B cell (primary cell): ENCODE results near the gene LAMC3. TPM values are rescaled to one million over a fixed set of nuclear protein-coding genes. Genes with fewer than 3 reads are reported as not detected.

Source experiments
- ATAC-seq: fragments of 200-7000 bp; cut with Tn5 transposase; one replicate; pipeline ENCODE4 v1.10.0; 2021; ENCODE audit warnings: low read depth, mild to moderate bottlenecking, moderate number of reproducible peaks, moderate library complexity
- CTCF ChIA-PET: fragments of 350-600 bp; sonication (Branson Sonifier 250); formaldehyde crosslinking; loops from one replicate; lab custom pipeline; 2021; ENCODE audit warnings: antibody characterized with exemption, inconsistent platforms; lab: Charles Lee
- POLR2A ChIA-PET: fragments of 350-600 bp; sonication (Branson Sonifier 250); formaldehyde crosslinking; loops from one replicate; lab custom pipeline; 2021; ENCODE audit warnings: antibody characterized with exemption; lab: Charles Lee
- DNase-seq: peaks from one replicate; pipeline ENCODE4 v3.0.0; 2013
- H2AFZ ChIP-seq: 2 replicates; pipeline ENCODE4 v1.6.1; 2012; ENCODE audit warnings: mild to moderate bottlenecking, low read depth, low read length; ENCODE audit not compliant: insufficient read depth, poor library complexity, severe bottlenecking
- H3K27ac ChIP-seq, 2 donors: 1 replicate in 1 of 2; 2 replicates in 1 of 2; pipeline ENCODE4 v1.5.1; 2012 to 2013; ENCODE audit warnings: low read length in 2 of 2, mild to moderate bottlenecking in 2 of 2, moderate library complexity in 1 of 2
- H3K27me3 ChIP-seq, 4 experiments: fragments of 200-600 bp in 1 of 4; sonication (generic) in 1 of 4; replicated peaks in 1 of 4; 1 replicate in 2 of 4; 2 replicates in 2 of 4; pipeline versions ENCODE4 v1.6.1 to v1.7.0; 2013 to 2016; ENCODE audit warnings: low read length in 3 of 4, mild to moderate bottlenecking in 2 of 4, mixed read lengths in 1 of 4, moderate library complexity in 1 of 4; ENCODE audit not compliant: insufficient read depth in 4 of 4, control insufficient read depth in 3 of 4; ENCODE audit errors: control extremely low read depth in 1 of 4
- H3K36me3 ChIP-seq, 2 experiments: replicated peaks in 1 of 2; 1 replicate in 1 of 2; 2 replicates in 1 of 2; pipeline versions ENCODE4 v1.6.1 to v1.7.1; 2013; ENCODE audit warnings: low read length in 1 of 2; ENCODE audit not compliant: insufficient read depth in 2 of 2, control insufficient read depth in 1 of 2; ENCODE audit errors: control extremely low read depth in 1 of 2, extremely low read depth in 1 of 2
- H3K4me1 ChIP-seq, 2 donors: fragments of 200-600 bp in 1 of 2; sonication (generic) in 1 of 2; 1 replicate in 1 of 2; 2 replicates in 1 of 2; pipeline versions ENCODE4 v1.5.1 to v1.6.1; 2013 to 2017; ENCODE audit warnings: low read length in 2 of 2; ENCODE audit not compliant: control insufficient read depth in 2 of 2, insufficient read depth in 2 of 2
- H3K4me2 ChIP-seq: replicated peaks from 2 replicates; pipeline ENCODE3; 2012; ENCODE audit warnings: mild to moderate bottlenecking, low read depth, low read length; ENCODE audit not compliant: poor library complexity, severe bottlenecking
- H3K4me3 ChIP-seq, 5 experiments: fragments of 200-600 bp in 1 of 5; sonication (generic) in 1 of 5; 1 replicate in 3 of 5; 2 replicates in 2 of 5; pipeline versions ENCODE4 v1.5.1 to v1.7.0; 2011 to 2016; ENCODE audit warnings: low read length in 4 of 5, mild to moderate bottlenecking in 4 of 5, low read depth in 2 of 5, control low read depth in 1 of 5, moderate library complexity in 1 of 5; ENCODE audit not compliant: insufficient read depth in 1 of 5; ENCODE audit errors: control extremely low read depth in 1 of 5, extremely low read depth in 1 of 5
- H3K79me2 ChIP-seq: fragments of 200-600 bp; sonication (generic); one replicate; pipeline ENCODE4 v1.6.0; 2016; ENCODE audit warnings: low read length; ENCODE audit not compliant: control insufficient read depth, insufficient read depth
- H3K9ac ChIP-seq: fragments of 200-600 bp; sonication (generic); 2 replicates; pipeline ENCODE4 v1.6.1; 2017; ENCODE audit warnings: mild to moderate bottlenecking, low read length, moderate library complexity
- H3K9me3 ChIP-seq, 3 donors: one replicate each; pipeline versions ENCODE4 v1.6.1 to v1.7.1; 2013; ENCODE audit warnings: low read length in 2 of 3; ENCODE audit not compliant: control insufficient read depth in 2 of 3, insufficient read depth in 1 of 3; ENCODE audit errors: control extremely low read depth in 1 of 3
- H4K20me1 ChIP-seq: 2 replicates; pipeline ENCODE4 v1.6.0; 2012; ENCODE audit warnings: mild to moderate bottlenecking, low read length; ENCODE audit not compliant: insufficient read depth, control insufficient read depth, poor library complexity, severe bottlenecking
- H3K27ac Mint-ChIP-seq: one replicate; pipeline ENCODE4 v1.8.0; 2021; ENCODE audit warnings: mixed read lengths
- H3K27me3 Mint-ChIP-seq: one replicate; pipeline ENCODE4 v1.8.0; 2021; ENCODE audit warnings: mixed read lengths
- H3K4me1 Mint-ChIP-seq: one replicate; pipeline ENCODE4 v1.8.0; 2021; ENCODE audit warnings: mixed read lengths
- H3K4me3 Mint-ChIP-seq: one replicate; pipeline ENCODE4 v1.8.0; 2021; ENCODE audit warnings: mixed read lengths
- H3K9me3 Mint-ChIP-seq: one replicate; pipeline ENCODE4 v1.8.0; 2022; ENCODE audit warnings: mixed read lengths; ENCODE audit not compliant: insufficient read depth
- CTCF ChIP-seq: fragments of 200-600 bp; IDR thresholded peaks from one replicate; pipeline ENCODE4 v1.8.0; 2022; ENCODE audit warnings: antibody characterized with exemption, mild to moderate bottlenecking
- EZH2 ChIP-seq: IDR thresholded peaks from 2 replicates; pipeline ENCODE4 v1.6.1; 2012; ENCODE audit warnings: borderline replicate concordance, low read depth, mild to moderate bottlenecking, moderate library complexity, low read length; ENCODE audit not compliant: insufficient read depth, poor library complexity, severe bottlenecking
- WGBS: methylation state at CpG from one replicate; pipeline ENCODE4 v1.1.5; 2013; ENCODE audit warnings: missing lambda C conversion rate; ENCODE audit not compliant: insufficient coverage; 5-methylcytosine and 5-hydroxymethylcytosine counted together
- intact Hi-C: fragments of 100-400 bp; cut with micrococcal nuclease; formaldehyde crosslinking; loops from one replicate; pipeline ENCODE4 v1.10.0; 2022
- polyA plus RNA-seq: library from polyadenylated mRNA; depleted of rRNA; stranded (reverse); fragments of >200 nt; gene quantifications from 2 replicates; pipeline ENCODE4 v1.2.3, GENCODE V29; 2012
- total RNA-seq, 2 donors: library from RNA; stranded (reverse); fragments of 120-200 nt in 1 of 2; gene quantifications; 1 replicate in 1 of 2; 2 replicates in 1 of 2; pipeline versions ENCODE4 v1.2.3 to v1.2.4, GENCODE V29; 2013 to 2022

LAMC3 gene
- total and polyA plus RNA-seq, 2 donors (not counting 1 experiment from before 2014, with no cell fraction given), result 0.25 to 0.45 TPM

- Histone ChIP-seq H3K9me3 (peaks cover 0 to under 1% (median 0%) of the 10 kb centered on the region in 3 donors), H3K79me2 (no peaks in the 10 kb centered on the region), H4K20me1 (no peaks in the 10 kb centered on the region), H3K4me3 (no peak overlapping the region), H3K27me3 (peaks cover 0 to 8% (median 3%) of the 10 kb centered on the region in 4 experiments), H3K9ac (no peak overlapping the region), H3K36me3 (no peaks in the 10 kb centered on the region), H3K4me1 (no peaks in the 10 kb centered on the region), H3K27ac (no peak overlapping the region), H3K4me2 (no peak overlapping the region), H2AFZ (no peak overlapping the region)
- Mint-ChIP-seq H3K9me3 (no peaks in the 10 kb centered on the region), H3K4me1 (no peaks in the 10 kb centered on the region), H3K27me3 (peaks cover 24% of the 10 kb centered on the region), H3K27ac (no peak overlapping the region), H3K4me3 (no peak overlapping the region)
- DNase-seq, result no peak
- WGBS, result 48% methylated on average over 3 of the region's 3 CpGs
- intact Hi-C loops, result no loop called here
- POLR2A ChIA-PET, result no interaction called here
- ATAC-seq, result no peak
- CTCF ChIA-PET, result no interaction called here
- TF ChIP-seq EZH2, result no peak
- no peak for TF ChIP-seq CTCF
Measured at GRCh38 chr9:131001021-131001420, 8.0 kb upstream of the LAMC3 start.

- CTCF ChIA-PET, result no interaction called here
- Histone ChIP-seq H3K27me3 (peaks cover 0 to 8% (median 3%) of the 10 kb centered on the region in 4 experiments), H3K9me3 (no peaks in the 10 kb centered on the region), H3K27ac (no peak overlapping the region), H3K9ac (no peak overlapping the region), H3K36me3 (no peaks in the 10 kb centered on the region), H2AFZ (no peak overlapping the region), H3K79me2 (no peaks in the 10 kb centered on the region), H3K4me3 (no peak overlapping the region), H4K20me1 (no peaks in the 10 kb centered on the region), H3K4me1 (no peaks in the 10 kb centered on the region), H3K4me2 (no peak overlapping the region)
- H3K4me1 Mint-ChIP-seq, result no peaks in the 10 kb centered on the region
- no peaks in the 10 kb centered on the region for H3K9me3 Mint-ChIP-seq
- ATAC-seq (no peak), DNase-seq (no peak)
- TF ChIP-seq EZH2 (no peak), CTCF (no peak)
- peaks cover 24% of the 10 kb centered on the region for H3K27me3 Mint-ChIP-seq
- no peak overlapping the region for H3K27ac Mint-ChIP-seq
- no peak overlapping the region for H3K4me3 Mint-ChIP-seq
- POLR2A ChIA-PET, result no interaction called here
- WGBS, result 85% methylated on average over 3 of the region's 7 CpGs
- intact Hi-C loops, result no loop called here
Measured at GRCh38 chr9:131001990-131002389, 7.0 kb upstream of the LAMC3 start.
